HEK293 (cell line): ENCODE measurements around the gene UPK3A.

Experiments used
- CTCF ChIA-PET: fragments of 350-600 bp; formaldehyde crosslinking; extraction: SDS; loops from one replicate; lab custom pipeline; 2021; ENCODE audit warnings: antibody characterized with exemption; lab: Yijun Ruan, JAX
- POLR2A ChIA-PET: fragments of 300-600 bp; formaldehyde crosslinking; extraction: SDS; loops from one replicate; lab custom pipeline; 2020; ENCODE audit warnings: antibody characterized with exemption, inconsistent platforms; lab: Yijun Ruan, JAX
- H3K27ac ChIP-seq: fragments of 200-500 bp; sonication (Bioruptor generic); 2 replicates; pipeline ENCODE4 v1.5.1; 2014; ENCODE audit warnings: low read depth, low read length, control low read depth, inconsistent platforms; ENCODE audit errors: extremely low read depth
- H3K36me3 ChIP-seq, 2 experiments: fragments of 200-500 bp in 1 of 2; sonication (Bioruptor generic) in 1 of 2; 1 replicate in 1 of 2; 2 replicates in 1 of 2; pipeline ENCODE4 v1.5.1; 2014 to 2017; ENCODE audit warnings: inconsistent platforms in 2 of 2, low read length in 2 of 2; ENCODE audit not compliant: control insufficient read depth in 2 of 2, insufficient read depth in 1 of 2
- H3K4me1 ChIP-seq: fragments of 200-500 bp; sonication (Bioruptor generic); 2 replicates; pipeline ENCODE4 v1.5.1; 2014; ENCODE audit warnings: mild to moderate bottlenecking, low read length, inconsistent platforms; ENCODE audit not compliant: control insufficient read depth, insufficient read depth
- H3K4me3 ChIP-seq: 2 replicates; pipeline ENCODE4 v1.5.1; 2011; ENCODE audit warnings: low read depth, mild to moderate bottlenecking, control low read depth, low read length, moderate library complexity
- H3K9me3 ChIP-seq: fragments of 200-500 bp; sonication (Bioruptor generic); 2 replicates; pipeline ENCODE4 v1.5.1; 2014; ENCODE audit warnings: low read depth, low read length, inconsistent platforms; ENCODE audit not compliant: control insufficient read depth, insufficient read depth
- GFI1B ChIP-seq: fragments of 450-650 bp; formaldehyde crosslinking; IDR thresholded peaks from 2 replicates; pipeline ENCODE4 v1.5.1; 2016; ENCODE audit warnings: missing biosample characterization, missing genetic modification characterization
- HOXA7 ChIP-seq: sonication (generic); formaldehyde crosslinking; IDR thresholded peaks from 2 replicates; pipeline ENCODE4 v1.8.1; 2022; ENCODE audit warnings: missing genetic modification reagents, borderline replicate concordance
- KLF7 ChIP-seq: fragments of 450-650 bp; formaldehyde crosslinking; IDR thresholded peaks from 2 replicates; pipeline ENCODE4 v1.5.1; 2016; ENCODE audit warnings: missing biosample characterization, missing genetic modification characterization, borderline replicate concordance
- KLF9 ChIP-seq: fragments of 450-650 bp; formaldehyde crosslinking; IDR thresholded peaks from 2 replicates; pipeline ENCODE4 v1.5.1; 2016; ENCODE audit warnings: missing biosample characterization, missing genetic modification characterization, low read depth
- MYNN ChIP-seq: fragments of 450-650 bp; formaldehyde crosslinking; IDR thresholded peaks from 2 replicates; pipeline ENCODE4 v1.5.1; 2016; ENCODE audit warnings: missing biosample characterization, missing genetic modification characterization, borderline replicate concordance
- SP2 ChIP-seq: fragments of 450-650 bp; formaldehyde crosslinking; IDR thresholded peaks from 2 replicates; pipeline ENCODE4 v1.5.1; 2016; ENCODE audit warnings: missing biosample characterization, missing genetic modification characterization
- ZBTB21 ChIP-seq: fragments of 450-650 bp; formaldehyde crosslinking; IDR thresholded peaks from 2 replicates; pipeline ENCODE4 v1.5.1; 2017; ENCODE audit warnings: missing biosample characterization, missing genetic modification characterization
- ZNF146 ChIP-seq: fragments of 450-650 bp; formaldehyde crosslinking; IDR thresholded peaks from 2 replicates; pipeline ENCODE4 v1.5.1; 2016; ENCODE audit warnings: missing biosample characterization, missing genetic modification characterization
- ZNF223 ChIP-seq: fragments of 450-650 bp; formaldehyde crosslinking; IDR thresholded peaks from 2 replicates; pipeline ENCODE4 v1.5.1; 2016; ENCODE audit warnings: missing biosample characterization, missing genetic modification characterization
- ZNF366 ChIP-seq: fragments of 450-650 bp; formaldehyde crosslinking; conservative IDR thresholded peaks from 2 replicates; pipeline ENCODE4 v1.5.1; 2016; ENCODE audit warnings: missing biosample characterization, missing genetic modification characterization
- ZNF585B ChIP-seq: fragments of 450-650 bp; formaldehyde crosslinking; IDR thresholded peaks from 2 replicates; pipeline ENCODE4 v1.5.1; 2016; ENCODE audit warnings: missing biosample characterization, missing genetic modification characterization
- ZNF629 ChIP-seq: fragments of 450-650 bp; formaldehyde crosslinking; IDR thresholded peaks from 2 replicates; pipeline ENCODE4 v1.5.1; 2017; ENCODE audit warnings: missing biosample characterization, missing genetic modification characterization
- ZNF658 ChIP-seq: fragments of 450-650 bp; formaldehyde crosslinking; IDR thresholded peaks from 2 replicates; pipeline ENCODE4; 2016; ENCODE audit warnings: missing biosample characterization, missing genetic modification characterization
- ZNF660 ChIP-seq: fragments of 450-650 bp; IDR thresholded peaks from 2 replicates; pipeline ENCODE4 v1.5.1; 2018; ENCODE audit warnings: missing biosample characterization, mild to moderate bottlenecking, missing genetic modification characterization
- TF ChIP-seq, protein P1 (sequence below): fragments of 450-650 bp; formaldehyde crosslinking; IDR thresholded peaks from 2 replicates; pipeline ENCODE4 v1.5.1; 2016; ENCODE audit warnings: missing biosample characterization, missing genetic modification characterization
- TF ChIP-seq, protein P2 (sequence below): fragments of 450-650 bp; formaldehyde crosslinking; IDR thresholded peaks from 2 replicates; pipeline ENCODE4 v1.5.0; 2017; ENCODE audit warnings: missing biosample characterization, missing genetic modification characterization, borderline replicate concordance
- TF ChIP-seq, protein P3 (sequence below): fragments of 450-650 bp; formaldehyde crosslinking; IDR thresholded peaks from 2 replicates; pipeline ENCODE4 v1.5.1; 2016; ENCODE audit warnings: missing biosample characterization, missing genetic modification characterization
- TF ChIP-seq, protein P4 (sequence below): fragments of 450-650 bp; formaldehyde crosslinking; IDR thresholded peaks from 2 replicates; pipeline ENCODE4 v1.5.1; 2017; ENCODE audit warnings: missing biosample characterization, missing genetic modification characterization
- TF ChIP-seq, protein P5 (sequence below): fragments of 450-650 bp; formaldehyde crosslinking; IDR thresholded peaks from 2 replicates; pipeline ENCODE4 v1.5.1; 2016; ENCODE audit warnings: missing biosample characterization, missing genetic modification characterization
- TF ChIP-seq, protein P6 (sequence below): fragments of 450-650 bp; formaldehyde crosslinking; IDR thresholded peaks from 2 replicates; pipeline ENCODE4 v1.5.1; 2016; ENCODE audit warnings: missing biosample characterization, missing genetic modification characterization
- TF ChIP-seq, protein P7 (sequence below): fragments of 450-650 bp; formaldehyde crosslinking; IDR thresholded peaks from 2 replicates; pipeline ENCODE4 v1.5.1; 2017; ENCODE audit warnings: missing biosample characterization, missing genetic modification characterization
- TF ChIP-seq, protein P8 (sequence below): fragments of 450-650 bp; formaldehyde crosslinking; IDR thresholded peaks from 2 replicates; pipeline ENCODE4 v1.5.1; 2016; ENCODE audit warnings: missing biosample characterization, missing genetic modification characterization, low read depth

Gene UPK3A

DNA sequence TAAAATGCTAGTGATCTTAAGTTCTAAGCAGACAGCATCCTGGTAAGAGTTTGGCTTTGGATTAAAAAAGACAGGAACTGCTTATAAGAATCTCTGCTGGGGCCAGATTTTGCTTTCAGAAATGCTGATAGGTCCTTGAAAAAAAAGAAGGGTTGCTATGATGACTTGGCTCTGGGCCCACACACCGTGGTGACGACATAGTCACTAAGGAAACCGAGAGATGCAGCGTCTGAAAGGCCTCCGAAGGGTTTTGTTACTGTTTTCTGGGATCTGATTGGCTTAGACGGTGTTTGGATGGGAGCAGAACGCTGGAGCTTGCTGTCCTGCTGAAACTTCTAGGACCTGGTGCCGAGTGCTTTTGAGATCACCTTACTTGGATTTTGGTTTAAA is 33.4 kb downstream of the UPK3A start:
- Histone ChIP-seq H3K36me3 (peaks cover 5 to 15% of the 10 kb centered on the region in 2 experiments; a peak in 2 of 3 replicates), H3K4me3 (no peak overlapping the region), H3K27ac (peak overlapping the region; percentile 60; the same call in 1 of the 2 replicates), H3K9me3 (no peaks in the 10 kb centered on the region), H3K4me1 (peaks cover 27% of the 10 kb centered on the region)
- POLR2A ChIA-PET, result no interaction called here
- CTCF ChIA-PET, result interaction anchor here (0.6 to 2.1 kb wide), 10 partner anchors 11 to 973 kb away, joined by 3 to 7 read pairs (median 3); no protein-coding TSS in a partner anchor
- TF ChIP-seq, protein P1, sequence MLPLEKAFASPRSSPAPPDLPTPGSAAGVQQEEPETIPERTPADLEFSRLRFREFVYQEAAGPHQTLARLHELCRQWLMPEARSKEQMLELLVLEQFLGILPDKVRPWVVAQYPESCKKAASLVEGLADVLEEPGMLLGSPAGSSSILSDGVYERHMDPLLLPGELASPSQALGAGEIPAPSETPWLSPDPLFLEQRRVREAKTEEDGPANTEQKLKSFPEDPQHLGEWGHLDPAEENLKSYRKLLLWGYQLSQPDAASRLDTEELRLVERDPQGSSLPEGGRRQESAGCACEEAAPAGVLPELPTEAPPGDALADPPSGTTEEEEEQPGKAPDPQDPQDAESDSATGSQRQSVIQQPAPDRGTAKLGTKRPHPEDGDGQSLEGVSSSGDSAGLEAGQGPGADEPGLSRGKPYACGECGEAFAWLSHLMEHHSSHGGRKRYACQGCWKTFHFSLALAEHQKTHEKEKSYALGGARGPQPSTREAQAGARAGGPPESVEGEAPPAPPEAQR (tag by site-specific recombination), result no peak
- TF ChIP-seq ZNF585B (tag by site-specific recombination) (no peak), ZNF660 (tag by site-specific recombination) (no peak), ZNF223 (tag by site-specific recombination) (no peak), ZNF366 (tag by site-specific recombination) (no peak), ZBTB21 (tag by site-specific recombination) (peak; percentile 77; the same call in 1 of the 2 replicates), ZNF658 (tag by site-specific recombination) (no peak), MYNN (peak; percentile 82), KLF7 (tag by site-specific recombination) (no peak), ZNF146 (tag by site-specific recombination) (no peak), HOXA7 (CRISPR knock-in tag) (no peak), KLF9 (tag by site-specific recombination) (no peak; the same call in 1 of the 2 replicates), ZNF629 (peak; percentile 82), GFI1B (peak; percentile 39; the same call in 1 of the 2 replicates), SP2 (tag by site-specific recombination) (peak; percentile 47)
- TF ChIP-seq, protein P2, sequence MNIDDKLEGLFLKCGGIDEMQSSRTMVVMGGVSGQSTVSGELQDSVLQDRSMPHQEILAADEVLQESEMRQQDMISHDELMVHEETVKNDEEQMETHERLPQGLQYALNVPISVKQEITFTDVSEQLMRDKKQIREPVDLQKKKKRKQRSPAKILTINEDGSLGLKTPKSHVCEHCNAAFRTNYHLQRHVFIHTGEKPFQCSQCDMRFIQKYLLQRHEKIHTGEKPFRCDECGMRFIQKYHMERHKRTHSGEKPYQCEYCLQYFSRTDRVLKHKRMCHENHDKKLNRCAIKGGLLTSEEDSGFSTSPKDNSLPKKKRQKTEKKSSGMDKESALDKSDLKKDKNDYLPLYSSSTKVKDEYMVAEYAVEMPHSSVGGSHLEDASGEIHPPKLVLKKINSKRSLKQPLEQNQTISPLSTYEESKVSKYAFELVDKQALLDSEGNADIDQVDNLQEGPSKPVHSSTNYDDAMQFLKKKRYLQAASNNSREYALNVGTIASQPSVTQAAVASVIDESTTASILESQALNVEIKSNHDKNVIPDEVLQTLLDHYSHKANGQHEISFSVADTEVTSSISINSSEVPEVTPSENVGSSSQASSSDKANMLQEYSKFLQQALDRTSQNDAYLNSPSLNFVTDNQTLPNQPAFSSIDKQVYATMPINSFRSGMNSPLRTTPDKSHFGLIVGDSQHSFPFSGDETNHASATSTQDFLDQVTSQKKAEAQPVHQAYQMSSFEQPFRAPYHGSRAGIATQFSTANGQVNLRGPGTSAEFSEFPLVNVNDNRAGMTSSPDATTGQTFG, result no peak
- TF ChIP-seq, protein P3, sequence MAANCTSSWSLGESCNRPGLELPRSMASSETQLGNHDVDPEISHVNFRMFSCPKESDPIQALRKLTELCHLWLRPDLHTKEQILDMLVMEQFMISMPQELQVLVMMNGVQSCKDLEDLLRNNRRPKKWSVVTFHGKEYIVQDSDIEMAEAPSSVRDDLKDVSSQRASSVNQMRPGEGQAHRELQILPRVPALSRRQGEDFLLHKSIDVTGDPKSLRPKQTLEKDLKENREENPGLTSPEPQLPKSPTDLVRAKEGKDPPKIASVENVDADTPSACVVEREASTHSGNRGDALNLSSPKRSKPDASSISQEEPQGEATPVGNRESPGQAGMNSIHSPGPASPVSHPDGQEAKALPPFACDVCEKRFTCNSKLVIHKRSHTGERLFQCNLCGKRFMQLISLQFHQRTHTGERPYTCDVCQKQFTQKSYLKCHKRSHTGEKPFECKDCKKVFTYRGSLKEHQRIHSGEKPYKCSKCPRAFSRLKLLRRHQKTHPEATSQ (tag by site-specific recombination), result no peak
- TF ChIP-seq, protein P4, sequence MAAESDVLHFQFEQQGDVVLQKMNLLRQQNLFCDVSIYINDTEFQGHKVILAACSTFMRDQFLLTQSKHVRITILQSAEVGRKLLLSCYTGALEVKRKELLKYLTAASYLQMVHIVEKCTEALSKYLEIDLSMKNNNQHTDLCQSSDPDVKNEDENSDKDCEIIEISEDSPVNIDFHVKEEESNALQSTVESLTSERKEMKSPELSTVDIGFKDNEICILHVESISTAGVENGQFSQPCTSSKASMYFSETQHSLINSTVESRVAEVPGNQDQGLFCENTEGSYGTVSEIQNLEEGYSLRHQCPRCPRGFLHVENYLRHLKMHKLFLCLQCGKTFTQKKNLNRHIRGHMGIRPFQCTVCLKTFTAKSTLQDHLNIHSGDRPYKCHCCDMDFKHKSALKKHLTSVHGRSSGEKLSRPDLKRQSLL (tag by site-specific recombination), result peak; percentile 64; the same call in 1 of the 2 replicates
- TF ChIP-seq, protein P5, sequence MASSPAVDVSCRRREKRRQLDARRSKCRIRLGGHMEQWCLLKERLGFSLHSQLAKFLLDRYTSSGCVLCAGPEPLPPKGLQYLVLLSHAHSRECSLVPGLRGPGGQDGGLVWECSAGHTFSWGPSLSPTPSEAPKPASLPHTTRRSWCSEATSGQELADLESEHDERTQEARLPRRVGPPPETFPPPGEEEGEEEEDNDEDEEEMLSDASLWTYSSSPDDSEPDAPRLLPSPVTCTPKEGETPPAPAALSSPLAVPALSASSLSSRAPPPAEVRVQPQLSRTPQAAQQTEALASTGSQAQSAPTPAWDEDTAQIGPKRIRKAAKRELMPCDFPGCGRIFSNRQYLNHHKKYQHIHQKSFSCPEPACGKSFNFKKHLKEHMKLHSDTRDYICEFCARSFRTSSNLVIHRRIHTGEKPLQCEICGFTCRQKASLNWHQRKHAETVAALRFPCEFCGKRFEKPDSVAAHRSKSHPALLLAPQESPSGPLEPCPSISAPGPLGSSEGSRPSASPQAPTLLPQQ (tag by site-specific recombination), result peak; percentile 56; the same call in 1 of the 2 replicates
- TF ChIP-seq, protein P6, sequence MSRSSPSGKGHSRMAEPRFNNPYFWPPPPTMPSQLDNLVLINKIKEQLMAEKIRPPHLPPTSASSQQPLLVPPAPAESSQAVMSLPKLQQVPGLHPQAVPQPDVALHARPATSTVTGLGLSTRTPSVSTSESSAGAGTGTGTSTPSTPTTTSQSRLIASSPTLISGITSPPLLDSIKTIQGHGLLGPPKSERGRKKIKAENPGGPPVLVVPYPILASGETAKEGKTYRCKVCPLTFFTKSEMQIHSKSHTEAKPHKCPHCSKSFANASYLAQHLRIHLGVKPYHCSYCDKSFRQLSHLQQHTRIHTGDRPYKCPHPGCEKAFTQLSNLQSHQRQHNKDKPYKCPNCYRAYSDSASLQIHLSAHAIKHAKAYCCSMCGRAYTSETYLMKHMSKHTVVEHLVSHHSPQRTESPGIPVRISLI, result 0 out of 2 replicates have a peak, but pooled peaks have one; percentile 57
- TF ChIP-seq, protein P7, sequence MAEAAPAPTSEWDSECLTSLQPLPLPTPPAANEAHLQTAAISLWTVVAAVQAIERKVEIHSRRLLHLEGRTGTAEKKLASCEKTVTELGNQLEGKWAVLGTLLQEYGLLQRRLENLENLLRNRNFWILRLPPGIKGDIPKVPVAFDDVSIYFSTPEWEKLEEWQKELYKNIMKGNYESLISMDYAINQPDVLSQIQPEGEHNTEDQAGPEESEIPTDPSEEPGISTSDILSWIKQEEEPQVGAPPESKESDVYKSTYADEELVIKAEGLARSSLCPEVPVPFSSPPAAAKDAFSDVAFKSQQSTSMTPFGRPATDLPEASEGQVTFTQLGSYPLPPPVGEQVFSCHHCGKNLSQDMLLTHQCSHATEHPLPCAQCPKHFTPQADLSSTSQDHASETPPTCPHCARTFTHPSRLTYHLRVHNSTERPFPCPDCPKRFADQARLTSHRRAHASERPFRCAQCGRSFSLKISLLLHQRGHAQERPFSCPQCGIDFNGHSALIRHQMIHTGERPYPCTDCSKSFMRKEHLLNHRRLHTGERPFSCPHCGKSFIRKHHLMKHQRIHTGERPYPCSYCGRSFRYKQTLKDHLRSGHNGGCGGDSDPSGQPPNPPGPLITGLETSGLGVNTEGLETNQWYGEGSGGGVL (tag by site-specific recombination), result peak; percentile 31; the same call in 1 of the 2 replicates
- TF ChIP-seq, protein P8, sequence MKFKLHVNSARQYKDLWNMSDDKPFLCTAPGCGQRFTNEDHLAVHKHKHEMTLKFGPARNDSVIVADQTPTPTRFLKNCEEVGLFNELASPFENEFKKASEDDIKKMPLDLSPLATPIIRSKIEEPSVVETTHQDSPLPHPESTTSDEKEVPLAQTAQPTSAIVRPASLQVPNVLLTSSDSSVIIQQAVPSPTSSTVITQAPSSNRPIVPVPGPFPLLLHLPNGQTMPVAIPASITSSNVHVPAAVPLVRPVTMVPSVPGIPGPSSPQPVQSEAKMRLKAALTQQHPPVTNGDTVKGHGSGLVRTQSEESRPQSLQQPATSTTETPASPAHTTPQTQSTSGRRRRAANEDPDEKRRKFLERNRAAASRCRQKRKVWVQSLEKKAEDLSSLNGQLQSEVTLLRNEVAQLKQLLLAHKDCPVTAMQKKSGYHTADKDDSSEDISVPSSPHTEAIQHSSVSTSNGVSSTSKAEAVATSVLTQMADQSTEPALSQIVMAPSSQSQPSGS (tag by site-specific recombination), result peak; percentile 86
